ENCODE data around the gene RIOK3.

GRCh38 chr18:23485386-23485785, 32.3 kb downstream of the RIOK3 start:
- no peak for TF ChIP-seq CTCF (IDR thresholded peaks at IDR 0.05; ENCODE audit: poor library complexity, severe bottlenecking)
- no peak for TF ChIP-seq EP300 (conservative IDR thresholded peaks at IDR 0.05; ENCODE audit: poor library complexity, severe bottlenecking)
- TF ChIP-seq POLR2AphosphoS5 (IDR thresholded peaks at IDR 0.05): no peak
- TF ChIP-seq EZH2 (IDR thresholded peaks at IDR 0.05; ENCODE audit: borderline replicate concordance, insufficient read depth, low read length, poor library complexity, severe bottlenecking): no peak
- TF ChIP-seq REST (IDR thresholded peaks at IDR 0.05; ENCODE audit: borderline replicate concordance): no peak
- TF ChIP-seq RAD21 (conservative IDR thresholded peaks at IDR 0.05): no peak
- TF ChIP-seq TAF1 (IDR thresholded peaks at IDR 0.05; ENCODE audit: low read depth): no peak
- no peak for TF ChIP-seq MXI1 (conservative IDR thresholded peaks at IDR 0.05; ENCODE audit: poor library complexity, severe bottlenecking)
